Activated naive CD8-positive, alpha-beta T cell treated with anti-CD3 and anti-CD28 coated beads for 36 hours (primary cell): ENCODE measurements around the gene MXD1. TPM values are rescaled to one million over a fixed set of nuclear protein-coding genes. Genes with fewer than 3 reads are reported as not detected.

Experiments used
- DNase-seq: peaks from one replicate; pipeline ENCODE4 v3.0.0; 2021
- H3K27ac Mint-ChIP-seq: one replicate; pipeline ENCODE4 v1.8.0; 2022; ENCODE audit warnings: mild to moderate bottlenecking, moderate library complexity, mixed read lengths
- H3K27me3 Mint-ChIP-seq: one replicate; pipeline ENCODE4 v1.8.0; 2022; ENCODE audit warnings: mild to moderate bottlenecking, mixed read lengths
- H3K36me3 Mint-ChIP-seq: one replicate; pipeline ENCODE4 v1.8.0; 2021; ENCODE audit warnings: mild to moderate bottlenecking, mixed read lengths
- H3K4me1 Mint-ChIP-seq: one replicate; pipeline ENCODE4 v1.8.0; 2021; ENCODE audit warnings: mixed read lengths
- H3K4me3 Mint-ChIP-seq: one replicate; pipeline ENCODE4 v1.8.0; 2022; ENCODE audit warnings: mild to moderate bottlenecking, moderate library complexity, mixed read lengths
- H3K9me3 Mint-ChIP-seq: one replicate; pipeline ENCODE4 v1.8.0; 2022; ENCODE audit warnings: mixed read lengths
- total RNA-seq, 2 experiments: library from RNA; stranded (reverse); gene quantifications; one replicate each; pipeline ENCODE4 v1.2.3, GENCODE V29; 2021

Gene MXD1
- total RNA-seq, 2 experiments from 2014 or later = 5.0 to 6.3 TPM

DNA sequence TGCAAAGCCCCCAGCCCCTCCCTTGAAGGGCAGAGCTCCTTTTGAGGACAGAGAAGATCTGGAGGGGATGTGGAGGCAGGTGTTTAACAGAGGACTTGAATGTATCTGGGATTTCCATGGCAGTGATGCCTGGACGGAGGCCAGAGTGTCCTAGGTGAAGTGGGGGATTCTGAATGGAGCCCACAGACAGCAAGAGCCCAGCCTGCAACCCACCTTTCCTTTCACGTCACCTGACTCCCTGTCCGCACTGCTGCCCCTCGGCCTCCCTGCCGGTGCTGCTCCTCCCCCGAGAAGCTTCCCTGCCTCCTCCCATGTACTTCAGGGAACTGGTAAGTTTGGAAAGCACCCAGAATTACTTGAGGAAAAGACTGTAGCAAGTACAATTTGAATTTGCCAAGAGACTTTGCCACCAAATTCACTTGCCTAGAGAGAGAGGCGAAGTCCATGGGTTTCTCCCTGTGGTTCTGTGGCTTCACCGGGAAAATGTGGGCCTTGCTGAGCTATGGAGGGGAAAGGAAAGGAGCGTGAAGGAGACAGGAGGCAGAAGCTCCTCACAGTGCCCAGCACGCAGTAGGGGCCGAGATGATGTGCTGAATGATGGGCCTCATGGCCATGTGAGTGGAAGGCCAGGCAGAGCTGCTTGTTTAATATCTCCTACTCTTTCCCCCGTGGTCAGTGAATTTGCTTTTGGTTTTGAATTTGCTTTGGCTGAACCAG is 60.4 kb downstream of the MXD1 start:
- no peaks in the 10 kb centered on the region for H3K36me3 Mint-ChIP-seq
- H3K27me3 Mint-ChIP-seq = no peaks in the 10 kb centered on the region
- H3K4me1 Mint-ChIP-seq = peaks cover 7% of the 10 kb centered on the region
- H3K27ac Mint-ChIP-seq = no peak overlapping the region
- no peak for DNase-seq
- H3K4me3 Mint-ChIP-seq = no peak overlapping the region
- H3K9me3 Mint-ChIP-seq = no peaks in the 10 kb centered on the region

DNA sequence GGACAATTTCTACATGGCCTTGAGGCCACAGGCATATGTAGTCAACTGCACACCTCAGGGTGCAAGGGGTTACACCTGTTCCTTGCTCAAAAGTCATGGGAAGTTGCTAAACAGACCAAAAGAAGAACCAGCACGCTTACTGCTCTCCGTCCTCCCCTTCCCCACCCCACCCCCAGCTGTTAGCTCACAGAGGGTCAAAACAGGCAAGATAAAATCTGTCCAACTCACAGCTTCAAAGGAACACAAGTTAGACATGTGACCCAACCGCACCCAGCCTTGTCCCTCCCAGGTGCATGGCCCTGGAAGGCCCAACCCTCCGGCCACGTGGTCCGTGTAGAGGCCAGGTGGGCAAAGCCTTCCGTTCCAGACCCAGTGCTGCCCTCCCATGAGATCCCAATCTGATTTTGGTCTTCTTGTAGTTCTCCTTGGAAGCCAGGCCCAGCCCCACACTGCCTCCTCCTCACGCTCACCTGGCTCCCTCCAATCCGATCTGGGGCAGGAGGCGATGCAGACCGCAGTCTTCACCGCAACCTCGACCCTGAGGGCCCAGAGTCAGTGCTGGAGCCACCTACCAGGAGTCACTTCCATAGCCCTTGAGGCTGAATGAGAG is 61.0 kb downstream of the MXD1 start:
- no peak for DNase-seq
- Mint-ChIP-seq H3K4me1 (peaks cover 7% of the 10 kb centered on the region), H3K9me3 (no peaks in the 10 kb centered on the region), H3K27ac (no peak overlapping the region), H3K4me3 (no peak overlapping the region), H3K36me3 (no peaks in the 10 kb centered on the region), H3K27me3 (no peaks in the 10 kb centered on the region)

DNA sequence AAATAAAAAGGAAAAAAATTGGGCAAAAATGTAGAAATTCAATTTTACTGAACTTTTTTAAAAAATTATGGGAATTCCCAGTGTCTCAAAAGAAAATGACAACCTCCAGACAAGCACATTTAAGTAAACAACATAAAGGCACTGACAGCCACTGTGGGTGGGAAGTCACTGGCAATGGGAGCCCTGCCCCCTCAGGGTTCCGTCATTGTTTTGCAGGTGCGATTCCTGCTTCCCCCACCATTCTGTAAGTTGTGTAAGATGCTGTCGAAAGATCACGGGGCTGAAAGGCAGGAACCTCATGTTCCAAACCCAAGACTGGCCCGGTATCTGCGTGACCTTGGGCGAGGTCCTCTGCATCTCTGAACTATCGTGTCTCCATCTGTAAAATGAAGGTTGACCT is 62.3 kb downstream of the MXD1 start:
- Mint-ChIP-seq H3K27ac (no peak overlapping the region), H3K4me3 (no peak overlapping the region), H3K4me1 (peaks cover 7% of the 10 kb centered on the region), H3K36me3 (no peaks in the 10 kb centered on the region), H3K27me3 (no peaks in the 10 kb centered on the region), H3K9me3 (no peaks in the 10 kb centered on the region)
- DNase-seq = no peak

DNA sequence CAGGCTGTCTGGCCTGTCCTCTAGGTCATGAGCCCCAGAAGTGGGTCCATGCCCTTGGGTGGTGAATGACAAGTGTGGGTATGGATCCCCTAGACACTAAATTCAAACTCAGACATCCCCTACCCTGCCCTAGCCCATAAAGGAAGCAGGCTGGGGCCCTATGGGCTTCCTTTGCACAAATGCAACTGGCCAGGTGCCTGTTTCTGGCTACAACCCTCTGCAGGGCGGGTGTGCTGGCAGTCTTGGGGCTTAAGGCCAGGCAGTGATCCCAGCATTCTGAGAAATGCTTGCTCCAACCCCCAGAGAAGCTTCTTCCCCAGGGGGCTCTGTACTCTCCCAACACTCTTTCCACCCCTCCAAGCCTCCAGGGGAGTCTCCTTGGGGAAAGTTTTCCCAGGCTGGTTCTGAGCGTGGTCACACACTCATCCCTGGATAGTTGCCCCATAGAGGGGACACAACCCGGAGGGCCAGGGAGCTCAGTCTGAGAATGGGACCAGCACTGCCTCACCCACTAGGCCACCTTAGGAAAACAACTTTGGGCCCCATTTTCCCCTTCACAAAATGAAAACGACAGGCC is 63.1 kb downstream of the MXD1 start:
- Mint-ChIP-seq H3K36me3 (no peaks in the 10 kb centered on the region), H3K9me3 (no peaks in the 10 kb centered on the region), H3K4me1 (peaks cover 7% of the 10 kb centered on the region), H3K4me3 (no peak overlapping the region), H3K27ac (no peak overlapping the region), H3K27me3 (no peaks in the 10 kb centered on the region)
- DNase-seq = no peak

DNA sequence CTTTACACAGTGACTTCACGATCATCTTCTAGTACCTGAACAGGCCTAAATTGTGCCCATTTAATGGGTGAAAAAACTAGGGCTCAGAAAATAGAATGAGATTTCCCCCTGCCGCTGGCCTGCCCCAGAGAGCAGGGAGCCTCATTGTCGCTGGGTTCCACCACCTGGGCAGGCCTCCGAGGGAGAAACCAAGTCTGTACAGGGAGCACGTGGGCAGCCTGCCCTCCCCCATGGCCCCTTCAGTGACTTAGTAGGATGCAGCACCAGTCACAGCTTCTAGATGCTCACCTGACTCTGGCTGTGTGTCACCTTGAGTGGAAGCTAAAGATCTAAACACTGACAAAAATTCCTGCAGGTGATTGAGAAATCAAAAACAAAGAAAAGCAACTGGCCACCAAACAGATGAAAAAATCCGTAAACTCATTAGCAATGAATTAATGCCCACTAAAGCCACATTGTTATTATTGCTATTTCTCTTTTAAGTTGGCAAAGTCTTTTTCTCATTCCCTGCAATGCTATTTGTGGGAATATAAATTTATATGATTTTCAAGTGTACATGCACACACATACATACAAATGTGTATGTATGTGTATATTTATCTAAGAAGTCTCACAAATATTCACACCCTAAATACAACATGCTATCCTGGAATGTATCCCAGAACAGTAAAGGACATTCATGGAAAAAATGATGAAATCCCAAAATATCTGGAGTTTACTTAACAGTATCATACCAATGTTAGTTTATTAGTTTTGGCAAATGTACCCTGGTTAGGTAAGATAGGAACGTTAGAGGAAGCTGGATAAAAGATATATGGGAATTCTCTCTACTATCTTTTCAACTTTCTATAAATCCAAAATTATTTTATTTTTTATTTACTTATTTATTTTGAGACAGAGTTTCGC is 65.2 kb downstream of the MXD1 start:
- no peaks in the 10 kb centered on the region for H3K36me3 Mint-ChIP-seq
- peaks cover 7% of the 10 kb centered on the region for H3K4me1 Mint-ChIP-seq
- H3K27me3 Mint-ChIP-seq = no peaks in the 10 kb centered on the region
- H3K9me3 Mint-ChIP-seq = no peaks in the 10 kb centered on the region
- H3K27ac Mint-ChIP-seq = no peak overlapping the region
- DNase-seq = no peak
- no peak overlapping the region for H3K4me3 Mint-ChIP-seq

DNA sequence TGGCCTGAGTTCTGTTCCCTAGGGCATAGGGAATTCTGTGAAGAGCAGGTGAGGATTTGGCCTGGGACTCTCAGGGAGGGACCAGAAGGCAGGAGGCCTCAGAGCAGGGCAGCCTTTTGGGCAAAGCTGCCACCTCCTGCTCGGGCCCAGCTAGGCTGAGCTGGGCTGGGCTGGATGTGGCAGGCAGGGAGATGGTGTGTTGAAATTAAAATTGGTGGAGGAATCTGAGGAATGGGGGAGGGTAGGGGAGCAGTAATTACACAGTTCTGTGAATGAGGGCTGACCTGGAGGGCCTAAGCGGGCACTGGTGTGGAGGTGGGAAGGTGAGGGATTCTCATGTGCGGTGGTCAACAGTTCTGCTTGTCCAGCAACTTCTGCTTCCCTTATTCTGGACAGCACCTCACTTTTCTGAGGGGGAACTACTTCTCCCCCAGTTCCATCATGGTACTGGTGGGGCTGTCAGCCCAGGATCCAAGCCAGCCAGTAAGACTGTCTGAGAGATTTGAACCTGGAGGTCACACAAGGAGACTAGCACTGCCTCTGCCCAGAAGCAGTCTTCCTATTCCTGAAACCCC is 68.6 kb downstream of the MXD1 start:
- Mint-ChIP-seq H3K27me3 (no peaks in the 10 kb centered on the region), H3K27ac (no peak overlapping the region), H3K9me3 (no peaks in the 10 kb centered on the region), H3K4me1 (peaks cover 3% of the 10 kb centered on the region), H3K36me3 (no peaks in the 10 kb centered on the region), H3K4me3 (no peak overlapping the region)
- DNase-seq = no peak

DNA sequence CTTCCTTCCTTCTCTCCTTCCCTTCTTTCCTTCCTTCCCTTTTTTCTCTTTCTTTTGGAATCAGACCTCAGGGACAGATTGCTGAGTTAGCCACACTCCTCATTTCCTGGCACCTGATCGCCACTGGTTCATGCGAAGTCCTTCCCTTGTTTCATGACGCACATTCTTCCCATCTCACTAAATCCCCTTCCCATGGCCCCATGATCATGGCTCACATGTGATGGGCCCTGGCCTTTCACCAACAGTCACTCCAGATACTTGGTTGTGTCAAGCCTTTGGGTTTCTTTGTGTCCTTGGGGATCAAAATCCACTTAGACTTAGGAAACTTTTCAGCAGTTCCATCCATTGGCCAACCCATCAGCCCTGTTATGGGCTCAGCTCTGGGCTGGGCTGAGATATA is 70.3 kb downstream of the MXD1 start:
- DNase-seq = no peak
- peaks cover 3% of the 10 kb centered on the region for H3K4me1 Mint-ChIP-seq
- H3K27me3 Mint-ChIP-seq = no peaks in the 10 kb centered on the region
- H3K36me3 Mint-ChIP-seq = no peaks in the 10 kb centered on the region
- H3K4me3 Mint-ChIP-seq = no peak overlapping the region
- no peak overlapping the region for H3K27ac Mint-ChIP-seq
- H3K9me3 Mint-ChIP-seq = no peaks in the 10 kb centered on the region

DNA sequence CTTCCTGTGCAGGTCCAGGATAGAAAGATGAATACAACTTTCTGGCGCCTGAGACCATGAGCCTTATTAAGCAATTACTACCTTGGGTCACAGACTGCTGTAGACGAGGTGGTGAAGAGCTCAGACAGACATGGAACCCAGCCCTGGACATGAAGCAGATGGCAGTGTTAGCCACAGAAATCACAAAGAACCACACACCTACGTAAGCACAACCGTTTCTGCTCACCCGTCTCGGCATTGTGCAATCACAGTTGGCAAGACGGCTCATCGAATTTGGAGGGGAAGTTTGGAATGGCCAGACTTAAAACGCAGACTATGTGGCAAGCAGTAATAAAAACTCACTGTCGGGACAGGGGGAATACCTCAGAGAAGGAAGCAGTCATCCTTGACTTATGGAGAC is 70.8 kb downstream of the MXD1 start:
- Mint-ChIP-seq H3K4me1 (peaks cover 3% of the 10 kb centered on the region), H3K27me3 (no peaks in the 10 kb centered on the region), H3K4me3 (no peak overlapping the region), H3K27ac (no peak overlapping the region), H3K9me3 (no peaks in the 10 kb centered on the region), H3K36me3 (no peaks in the 10 kb centered on the region)
- no peak for DNase-seq

DNA sequence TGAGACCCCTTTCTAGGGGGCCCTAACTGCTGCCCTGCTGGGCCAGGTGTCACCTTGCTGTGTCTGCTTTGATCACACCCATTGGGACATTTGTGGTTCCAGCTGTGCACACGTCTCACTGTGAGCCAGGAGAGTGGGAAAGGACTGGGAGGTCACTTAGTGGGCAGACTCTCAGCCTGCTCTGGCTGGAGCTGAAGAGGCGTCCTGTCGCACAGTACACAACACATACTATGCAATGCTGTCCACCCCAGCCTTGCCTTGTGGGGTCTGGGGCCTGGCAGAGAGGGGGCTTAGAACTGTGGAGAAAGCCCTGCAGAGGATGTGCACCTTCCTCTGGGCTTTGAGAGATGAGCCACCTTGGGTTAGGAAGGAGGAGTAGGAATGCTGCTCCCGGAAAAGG is 71.8 kb downstream of the MXD1 start:
- no peaks in the 10 kb centered on the region for H3K9me3 Mint-ChIP-seq
- peaks cover 3% of the 10 kb centered on the region for H3K4me1 Mint-ChIP-seq
- no peak overlapping the region for H3K27ac Mint-ChIP-seq
- H3K4me3 Mint-ChIP-seq = no peak overlapping the region
- no peaks in the 10 kb centered on the region for H3K36me3 Mint-ChIP-seq
- H3K27me3 Mint-ChIP-seq = no peaks in the 10 kb centered on the region
- no peak for DNase-seq

DNA sequence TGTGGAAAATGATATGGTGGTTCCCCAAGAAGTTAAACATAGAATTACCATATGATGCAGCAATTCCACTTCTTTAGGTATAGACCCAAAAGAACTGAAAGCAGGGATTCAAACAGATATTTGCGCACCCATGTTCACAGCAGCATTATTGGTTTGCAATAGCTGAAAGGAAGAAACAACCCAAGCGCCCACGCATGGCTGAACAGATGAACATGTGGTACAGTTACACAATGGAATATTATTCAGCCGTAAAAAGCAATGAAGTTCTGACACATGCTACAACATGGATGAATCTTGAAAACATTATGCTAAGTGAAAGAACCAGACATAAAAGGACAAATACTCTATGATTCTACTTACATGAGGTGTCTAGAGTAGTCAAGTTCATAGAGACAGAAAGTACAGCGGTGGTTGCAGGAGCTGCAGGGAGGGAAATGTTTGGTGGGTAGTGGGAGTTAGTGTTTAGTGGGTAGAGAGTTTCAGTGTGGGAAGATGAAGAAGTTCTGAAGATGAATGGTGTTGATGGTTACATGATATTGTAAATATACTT is 73.3 kb downstream of the MXD1 start:
- DNase-seq = no peak
- Mint-ChIP-seq H3K27ac (peak overlapping the region; percentile 3), H3K4me1 (peaks cover 3% of the 10 kb centered on the region)

DNA sequence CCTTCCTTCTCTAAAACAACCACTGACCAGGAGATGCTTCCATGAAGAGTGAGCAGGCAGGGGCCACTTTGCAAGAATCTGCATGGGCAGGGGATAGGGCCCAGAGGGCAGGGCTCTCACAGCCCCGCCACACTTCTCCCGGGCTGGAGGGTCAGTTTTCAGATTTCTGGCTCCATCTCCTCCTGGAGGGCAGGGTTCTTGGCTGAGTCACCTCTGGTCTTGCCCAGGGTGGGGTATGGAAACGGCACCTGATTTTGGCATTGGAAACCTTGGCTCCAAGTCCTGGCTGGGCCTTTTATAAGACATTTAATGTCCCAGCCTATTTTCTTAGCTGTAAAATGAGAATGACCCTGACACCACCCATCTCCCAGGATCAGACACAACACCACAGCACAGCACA is 74.1 kb downstream of the MXD1 start:
- Mint-ChIP-seq H3K36me3 (no peaks in the 10 kb centered on the region), H3K9me3 (no peaks in the 10 kb centered on the region), H3K27ac (no peak overlapping the region), H3K4me1 (peaks cover 3% of the 10 kb centered on the region), H3K4me3 (no peak overlapping the region), H3K27me3 (no peaks in the 10 kb centered on the region)
- DNase-seq = no peak

More for the DNA sequence above, 73.3 kb downstream of the MXD1 start:
- no peaks in the 10 kb centered on the region for H3K36me3 Mint-ChIP-seq
- no peaks in the 10 kb centered on the region for H3K9me3 Mint-ChIP-seq
- H3K4me3 Mint-ChIP-seq = no peak overlapping the region
- H3K27me3 Mint-ChIP-seq = no peaks in the 10 kb centered on the region

DNA sequence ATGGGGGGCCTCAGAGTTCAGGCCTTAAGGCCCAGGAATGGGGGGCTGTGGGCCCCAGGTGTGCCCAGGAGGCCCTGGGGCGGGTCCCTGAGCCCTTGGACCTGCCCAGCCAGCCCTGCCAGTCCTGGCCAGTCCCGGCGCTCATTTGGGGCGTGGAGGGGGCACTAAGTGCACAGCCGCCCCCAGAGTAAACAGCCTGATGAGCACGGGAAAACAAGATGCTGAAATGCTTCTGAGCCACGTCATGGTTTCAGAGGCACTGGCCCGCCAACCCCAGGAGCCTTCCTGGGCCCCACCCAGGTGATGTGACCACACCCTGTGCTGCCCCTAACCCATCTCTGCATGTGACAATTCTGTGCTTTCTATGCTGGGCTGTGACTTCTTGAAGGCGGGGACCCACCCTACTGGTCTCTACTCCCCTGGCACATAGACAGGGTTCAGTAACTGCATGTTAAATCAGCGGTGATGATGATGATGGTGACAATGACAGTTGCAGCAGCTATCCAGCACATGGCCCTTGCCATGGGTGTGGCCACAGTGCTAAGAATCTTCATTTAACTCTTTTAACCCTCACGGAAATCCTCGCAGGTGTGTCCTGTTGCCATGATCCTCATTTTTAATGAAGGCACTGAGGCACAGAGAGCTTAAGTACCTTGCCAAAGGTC is 74.7 kb downstream of the MXD1 start:
- Mint-ChIP-seq H3K9me3 (no peaks in the 10 kb centered on the region), H3K36me3 (no peaks in the 10 kb centered on the region)

More for the DNA sequence above, 74.7 kb downstream of the MXD1 start:
- DNase-seq = no peak
- Mint-ChIP-seq H3K4me3 (no peak overlapping the region), H3K4me1 (peaks cover 3% of the 10 kb centered on the region), H3K27ac (no peak overlapping the region), H3K27me3 (no peaks in the 10 kb centered on the region)
